ENCODE data around the gene PNRC1.
"Not testable (repeated sequence)": the region's sequence is repeated elsewhere in the genome, so short reads cannot be mapped to it uniquely, and the experiment has no call there.

The PNRC1 gene

DNA sequence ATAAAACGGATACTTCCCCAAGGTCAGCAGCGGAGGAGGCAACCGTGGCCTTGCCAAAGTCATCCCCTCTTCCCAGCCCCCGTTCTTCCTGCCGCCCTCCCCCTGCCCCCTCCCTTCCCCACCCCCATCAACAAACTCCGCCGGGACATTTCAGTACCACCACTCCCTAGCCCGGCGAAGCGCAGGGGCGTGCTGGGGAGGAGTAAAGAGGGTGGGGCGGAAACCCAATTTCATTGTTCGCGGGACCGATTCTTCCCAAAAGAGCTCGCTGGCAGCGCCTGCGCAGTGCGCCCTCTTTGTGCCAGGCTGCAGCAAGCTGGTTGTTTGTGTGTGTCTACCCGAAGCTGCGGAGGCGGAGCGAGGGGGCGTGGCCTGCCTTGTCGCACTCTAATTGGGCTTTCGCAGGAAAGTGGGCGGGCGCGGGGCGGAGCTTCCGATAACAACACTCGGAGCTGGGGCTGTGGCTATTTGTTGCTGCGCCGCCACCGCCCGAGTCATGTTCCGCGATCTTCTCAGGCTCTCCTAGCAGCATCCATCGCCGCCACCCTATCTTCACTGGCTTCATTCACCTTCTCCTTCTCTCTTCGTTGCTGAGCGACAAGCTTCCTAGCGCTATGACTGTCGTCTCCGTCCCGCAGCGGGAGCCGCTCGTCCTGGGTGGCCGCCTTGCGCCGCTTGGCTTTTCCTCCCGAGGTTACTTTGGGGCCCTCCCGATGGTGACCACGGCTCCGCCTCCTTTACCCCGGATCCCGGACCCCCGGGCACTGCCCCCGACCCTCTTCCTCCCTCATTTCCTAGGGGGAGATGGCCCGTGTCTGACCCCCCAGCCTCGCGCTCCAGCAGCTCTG, at the start of gene PNRC1:
Gene PNRC1 (plus strand): TSS at position 471 of the 848 bp plus-strand sequence. CDS start 144 bp downstream, at position 615.
- TF ChIP-seq, protein P1, sequence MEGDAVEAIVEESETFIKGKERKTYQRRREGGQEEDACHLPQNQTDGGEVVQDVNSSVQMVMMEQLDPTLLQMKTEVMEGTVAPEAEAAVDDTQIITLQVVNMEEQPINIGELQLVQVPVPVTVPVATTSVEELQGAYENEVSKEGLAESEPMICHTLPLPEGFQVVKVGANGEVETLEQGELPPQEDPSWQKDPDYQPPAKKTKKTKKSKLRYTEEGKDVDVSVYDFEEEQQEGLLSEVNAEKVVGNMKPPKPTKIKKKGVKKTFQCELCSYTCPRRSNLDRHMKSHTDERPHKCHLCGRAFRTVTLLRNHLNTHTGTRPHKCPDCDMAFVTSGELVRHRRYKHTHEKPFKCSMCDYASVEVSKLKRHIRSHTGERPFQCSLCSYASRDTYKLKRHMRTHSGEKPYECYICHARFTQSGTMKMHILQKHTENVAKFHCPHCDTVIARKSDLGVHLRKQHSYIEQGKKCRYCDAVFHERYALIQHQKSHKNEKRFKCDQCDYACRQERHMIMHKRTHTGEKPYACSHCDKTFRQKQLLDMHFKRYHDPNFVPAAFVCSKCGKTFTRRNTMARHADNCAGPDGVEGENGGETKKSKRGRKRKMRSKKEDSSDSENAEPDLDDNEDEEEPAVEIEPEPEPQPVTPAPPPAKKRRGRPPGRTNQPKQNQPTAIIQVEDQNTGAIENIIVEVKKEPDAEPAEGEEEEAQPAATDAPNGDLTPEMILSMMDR (IDR thresholded peaks at IDR 0.05; ENCODE audit: control extremely low read depth, extremely low read depth, low read depth, missing control alignments) = no peak
- peak; percentile 96 for DNase-seq (ENCODE audit: extremely low spot score)
- ChIA-PET POLR2A (interaction anchor here (0.5 to 1.8 kb wide), 17 partner anchors 9 to 1254 kb away, joined by 3 to 17 read pairs (median 3); partner anchors contain the start of genes PM20D2 and RNGTT), CTCF (interaction anchor here (0.7 to 2.3 kb wide), 4 partner anchors 9 to 658 kb away, joined by 3 to 17 read pairs (median 3); no protein-coding TSS in a partner anchor)

DNA sequence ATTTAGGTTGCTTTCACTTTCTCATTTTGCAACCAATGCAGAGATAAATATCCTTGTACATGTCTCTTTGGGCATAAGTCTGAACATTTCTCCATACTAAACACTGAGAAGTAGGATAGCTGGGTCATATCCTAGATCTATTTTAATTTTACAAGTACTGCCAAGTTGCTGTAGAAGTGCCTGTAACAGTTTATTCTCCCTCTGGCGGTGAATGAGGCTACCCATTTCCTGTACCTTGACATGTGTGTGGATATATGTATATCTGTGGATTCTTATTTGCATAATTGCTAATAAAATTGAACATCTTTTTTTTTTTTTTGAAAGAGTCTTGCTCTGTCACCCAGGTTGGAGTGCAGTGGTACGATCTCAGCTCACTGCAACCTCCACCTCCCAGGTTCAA, 48.0 kb upstream of the PNRC1 start:
- DNase-seq (ENCODE audit: extremely low spot score) = no peak
- TF ChIP-seq, protein P1 (IDR thresholded peaks at IDR 0.05; ENCODE audit: control extremely low read depth, extremely low read depth, low read depth, missing control alignments) = no peak
- POLR2A ChIA-PET = no interaction called here
- CTCF ChIA-PET = no interaction called here

DNA sequence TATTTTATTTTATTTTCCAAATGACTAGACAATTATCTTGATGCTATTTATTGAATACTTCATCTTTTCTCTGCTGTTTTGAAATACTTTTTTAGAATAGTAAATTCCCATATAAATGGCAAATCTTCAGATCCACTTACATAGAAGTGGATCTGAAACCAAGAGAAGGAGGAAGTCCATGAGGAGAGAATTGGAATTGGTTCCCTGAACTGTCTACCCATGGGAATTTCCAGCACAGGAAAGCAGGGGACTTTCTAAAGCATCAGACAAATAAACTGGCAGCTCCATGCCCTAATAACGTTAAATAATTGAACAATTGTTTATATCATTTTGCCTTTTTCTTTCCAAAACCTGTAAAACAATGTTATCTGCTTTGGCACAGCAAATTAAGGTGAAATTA, 47.1 kb upstream of the PNRC1 start:
- TF ChIP-seq, protein P1 (IDR thresholded peaks at IDR 0.05; ENCODE audit: control extremely low read depth, extremely low read depth, low read depth, missing control alignments) = no peak
- POLR2A ChIA-PET = no interaction called here
- CTCF ChIA-PET = no interaction called here
- DNase-seq (ENCODE audit: extremely low spot score) = no peak

DNA sequence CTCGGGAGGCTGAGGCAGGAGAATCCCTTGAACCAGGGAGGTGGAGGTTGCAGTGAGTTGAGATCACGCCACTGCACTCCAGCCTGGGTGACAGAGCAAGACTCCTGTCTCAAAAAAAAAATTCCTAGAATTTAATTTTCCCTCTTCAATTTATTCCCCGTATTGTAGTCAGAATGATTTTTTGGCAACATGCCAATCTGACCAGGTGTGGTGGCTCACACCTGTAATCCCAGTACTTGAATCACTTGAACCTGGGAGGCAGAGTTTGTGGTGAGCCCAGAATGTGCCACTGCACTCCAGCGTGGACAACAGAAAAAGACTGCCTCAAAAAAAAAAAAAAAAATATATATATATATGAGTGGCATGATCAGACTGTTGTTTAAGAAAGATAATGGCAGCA, 46.4 kb upstream of the PNRC1 start:
- DNase-seq (ENCODE audit: extremely low spot score); POLR2A ChIA-PET; CTCF ChIA-PET: not testable (repeated sequence)

DNA sequence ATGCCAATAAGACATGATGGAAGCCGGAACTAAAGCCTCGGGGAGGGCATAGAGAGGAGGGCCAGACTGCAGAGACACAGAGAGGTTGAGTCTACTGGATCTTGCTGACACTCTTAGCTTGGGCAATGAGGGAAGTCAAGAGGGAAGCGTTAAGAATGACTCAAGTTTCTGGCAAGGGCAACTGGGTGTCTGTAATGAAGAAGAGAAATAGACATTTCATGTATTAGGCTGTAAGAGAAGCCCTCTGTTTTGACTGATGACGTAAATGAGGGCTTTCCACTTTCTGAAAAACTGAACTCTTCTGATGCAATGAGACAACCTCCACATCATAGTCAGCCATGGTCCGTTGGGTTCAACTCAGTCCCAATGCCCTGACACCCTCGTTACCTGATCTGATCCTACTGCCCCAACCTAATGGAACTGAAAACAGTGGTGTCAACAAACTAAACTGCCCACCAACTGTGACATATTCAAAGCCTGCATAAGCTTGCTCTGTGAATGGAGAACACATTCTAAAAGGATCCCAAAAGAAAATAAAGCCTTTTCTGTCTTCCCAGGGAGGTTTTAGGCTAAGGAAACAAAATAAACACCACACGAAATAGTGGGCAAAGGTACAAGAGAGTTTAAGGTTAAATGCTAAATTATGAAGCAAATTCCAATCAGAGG, 45.8 kb upstream of the PNRC1 start:
- CTCF ChIA-PET = no interaction called here
- POLR2A ChIA-PET = no interaction called here
- no peak for DNase-seq (ENCODE audit: extremely low spot score)
- TF ChIP-seq, protein P1 (IDR thresholded peaks at IDR 0.05; ENCODE audit: control extremely low read depth, extremely low read depth, low read depth, missing control alignments) = no peak

DNA sequence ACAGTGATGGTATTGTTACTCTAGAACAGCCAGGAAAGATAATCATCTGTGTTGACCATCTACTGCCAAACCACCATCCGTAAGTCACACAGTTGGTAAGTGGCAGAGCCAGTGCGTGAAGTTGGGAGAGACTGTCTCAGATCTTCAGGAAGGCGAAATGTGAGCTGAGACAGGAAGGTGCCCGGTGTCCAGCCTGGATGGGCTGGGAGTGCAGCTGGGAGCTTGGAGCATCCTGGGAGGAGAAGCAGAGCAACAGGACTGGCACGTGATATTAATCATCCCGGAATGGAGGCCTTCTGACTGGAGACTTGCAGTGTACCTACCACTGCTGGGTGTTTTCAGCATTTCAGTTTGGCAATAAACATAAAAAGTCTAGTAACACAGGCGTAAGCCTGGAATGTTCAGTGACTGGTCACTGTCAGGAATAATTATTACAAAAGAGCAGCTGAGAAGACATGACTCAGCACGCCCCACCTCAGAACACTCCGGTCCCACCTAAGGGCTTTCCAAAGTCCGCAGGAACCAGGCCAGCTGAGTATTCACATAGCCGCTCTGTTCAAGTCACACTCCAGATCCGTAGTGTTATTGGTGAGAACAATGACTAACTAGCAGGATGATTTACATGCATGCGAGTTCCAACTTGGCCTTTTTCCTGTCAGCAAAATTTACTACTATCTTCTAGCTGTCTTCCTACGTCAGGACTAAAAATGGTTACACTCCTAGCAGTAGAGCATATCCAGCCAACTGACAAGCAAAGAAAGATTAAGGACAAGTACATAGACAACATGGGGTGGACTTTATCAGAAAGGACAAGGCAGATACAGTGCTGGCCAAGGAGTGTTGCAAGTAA, 45.1 kb upstream of the PNRC1 start:
- TF ChIP-seq, protein P1 (IDR thresholded peaks at IDR 0.05; ENCODE audit: control extremely low read depth, extremely low read depth, low read depth, missing control alignments) = no peak
- CTCF ChIA-PET = interaction anchor here (1.3 kb wide), 1 partner anchor 12 kb away, joined by 6 read pairs; no protein-coding TSS in a partner anchor
- DNase-seq (ENCODE audit: extremely low spot score) = no peak
- POLR2A ChIA-PET = no interaction called here
